Measurements from ENCODE around the gene C1orf167.

GRCh38 chr1:11778844-11779623 lies 17.0 kb downstream of the C1orf167 start:
- TF ChIP-seq CTCF (conservative IDR thresholded peaks at IDR 0.05) (no peak), ZFX (IDR thresholded peaks at IDR 0.05) (no peak)
